ENCODE measurements around the gene NELFB.

DNA sequence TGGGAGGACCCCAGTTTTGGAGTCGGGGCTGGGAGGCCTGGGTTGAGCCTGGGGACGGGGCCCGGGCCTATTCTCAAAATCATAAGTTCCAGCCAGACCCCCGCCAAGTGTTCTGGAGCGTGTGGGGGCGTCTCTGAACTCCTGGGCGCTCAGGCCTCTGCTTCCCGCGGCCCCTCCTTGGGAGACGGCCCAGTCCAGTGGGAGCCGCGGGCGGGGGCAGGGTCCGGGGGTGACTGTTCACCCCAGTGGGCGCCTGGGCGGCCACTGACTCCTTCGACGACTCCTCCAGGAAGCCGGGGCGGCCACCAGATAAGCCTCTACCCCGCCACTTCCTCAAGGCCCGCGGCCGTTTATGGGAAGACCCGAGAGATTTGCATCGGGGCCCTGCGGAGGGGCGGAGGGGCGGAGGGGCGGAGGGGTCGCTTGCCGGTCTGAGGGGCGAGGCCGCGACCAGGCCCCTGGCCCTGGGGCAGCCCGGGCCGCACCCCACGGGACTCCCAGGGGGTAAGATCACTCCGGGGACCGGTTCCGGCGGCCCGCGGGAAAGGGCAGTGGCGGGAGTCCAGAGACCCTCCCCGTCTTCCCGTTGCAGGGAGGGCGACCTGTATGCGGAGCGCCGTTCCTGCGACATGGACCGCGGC is 23.1 kb downstream of the NELFB start:
- TF ChIP-seq EZH2 (IDR thresholded peaks at IDR 0.05; ENCODE audit: low read length) = no peak
- TF ChIP-seq, protein P1, sequence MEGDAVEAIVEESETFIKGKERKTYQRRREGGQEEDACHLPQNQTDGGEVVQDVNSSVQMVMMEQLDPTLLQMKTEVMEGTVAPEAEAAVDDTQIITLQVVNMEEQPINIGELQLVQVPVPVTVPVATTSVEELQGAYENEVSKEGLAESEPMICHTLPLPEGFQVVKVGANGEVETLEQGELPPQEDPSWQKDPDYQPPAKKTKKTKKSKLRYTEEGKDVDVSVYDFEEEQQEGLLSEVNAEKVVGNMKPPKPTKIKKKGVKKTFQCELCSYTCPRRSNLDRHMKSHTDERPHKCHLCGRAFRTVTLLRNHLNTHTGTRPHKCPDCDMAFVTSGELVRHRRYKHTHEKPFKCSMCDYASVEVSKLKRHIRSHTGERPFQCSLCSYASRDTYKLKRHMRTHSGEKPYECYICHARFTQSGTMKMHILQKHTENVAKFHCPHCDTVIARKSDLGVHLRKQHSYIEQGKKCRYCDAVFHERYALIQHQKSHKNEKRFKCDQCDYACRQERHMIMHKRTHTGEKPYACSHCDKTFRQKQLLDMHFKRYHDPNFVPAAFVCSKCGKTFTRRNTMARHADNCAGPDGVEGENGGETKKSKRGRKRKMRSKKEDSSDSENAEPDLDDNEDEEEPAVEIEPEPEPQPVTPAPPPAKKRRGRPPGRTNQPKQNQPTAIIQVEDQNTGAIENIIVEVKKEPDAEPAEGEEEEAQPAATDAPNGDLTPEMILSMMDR (optimal IDR thresholded peaks at IDR 0.05 in 1 of 3, IDR thresholded peaks at IDR 0.05 in 1 of 3, conservative IDR thresholded peaks at IDR 0.05 in 1 of 3; ENCODE audit: extremely low read depth in 1 of 3, insufficient read depth in 2 of 3, low read length in 3 of 3) = no peak
